ENCODE measurements around the gene PCSK5.
A peak's percentile ranks its signal among the peaks of the same experiment; 100 is the strongest.
"Not testable (repeated sequence)": the region's sequence is repeated elsewhere in the genome, so short reads cannot be mapped to it uniquely, and the experiment has no call there.

PCSK5 gene

GRCh38 chr9:76359365-76359764 is 468.9 kb downstream of the PCSK5 start:
- DNase-seq (ENCODE audit: low spot score), result no peak

DNA sequence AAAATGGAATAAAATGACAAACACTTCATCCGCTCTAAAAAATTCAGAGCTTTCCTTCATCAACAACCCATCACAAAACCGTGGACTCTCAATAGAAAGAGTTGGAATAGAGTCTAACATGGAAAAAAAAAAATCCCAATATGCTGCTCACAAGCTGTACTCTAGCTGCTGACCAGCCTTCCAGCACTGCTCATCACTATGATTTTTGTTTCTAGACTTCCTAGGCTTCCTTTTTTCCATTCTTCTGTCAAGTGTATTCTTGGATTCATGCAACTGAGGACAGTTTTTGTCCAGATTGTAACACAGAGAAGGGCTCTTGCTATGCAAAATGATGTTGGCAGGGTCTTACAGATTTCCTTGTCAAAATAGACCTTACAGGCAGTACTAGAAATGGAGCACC is 469.3 kb downstream of the PCSK5 start:
- no peak for DNase-seq (ENCODE audit: low spot score)

- DNase-seq (ENCODE audit: low spot score), result not testable (repeated sequence)
These were observed 472.0 kb downstream of the PCSK5 start for GRCh38 chr9:76362332-76363031.

DNA sequence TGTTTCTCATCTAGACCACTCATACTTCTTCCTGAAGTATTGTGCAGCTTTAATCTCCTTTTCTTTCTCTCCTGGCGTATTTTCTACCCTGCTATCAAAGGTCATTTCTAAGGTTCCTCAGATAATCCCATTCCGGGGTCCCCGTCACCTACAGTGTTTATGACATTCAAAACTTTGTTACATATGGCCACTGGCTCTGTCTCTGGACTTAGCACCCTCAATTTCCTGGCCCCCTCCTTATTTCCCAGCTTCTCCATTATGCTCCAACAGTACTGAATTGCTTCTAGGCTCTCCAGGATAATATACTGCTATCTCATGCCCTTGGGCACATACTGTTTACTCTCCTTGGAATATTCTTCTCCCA is 472.5 kb downstream of the PCSK5 start:
- DNase-seq (ENCODE audit: low spot score), result no peak

DNA sequence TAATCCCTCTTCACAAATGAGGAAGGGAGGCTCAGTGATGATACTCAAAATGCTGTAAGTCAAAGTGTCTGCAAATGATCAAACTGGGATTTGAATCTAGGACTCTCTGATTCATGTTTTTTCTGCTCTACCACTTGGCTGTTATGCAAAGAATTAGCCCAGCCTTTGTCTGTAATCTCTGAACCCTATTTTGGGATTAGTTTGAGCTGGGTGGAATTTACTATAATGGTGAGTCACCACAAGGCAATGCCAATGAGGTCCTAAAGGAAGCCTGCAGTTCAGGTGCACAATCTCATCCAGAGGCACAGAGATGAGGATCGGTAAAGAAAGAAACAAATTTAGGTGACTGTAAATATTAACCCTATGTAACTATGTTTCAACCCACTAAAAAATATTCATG is 474.6 kb downstream of the PCSK5 start:
- DNase-seq (ENCODE audit: low spot score), result peak; percentile 30

DNA sequence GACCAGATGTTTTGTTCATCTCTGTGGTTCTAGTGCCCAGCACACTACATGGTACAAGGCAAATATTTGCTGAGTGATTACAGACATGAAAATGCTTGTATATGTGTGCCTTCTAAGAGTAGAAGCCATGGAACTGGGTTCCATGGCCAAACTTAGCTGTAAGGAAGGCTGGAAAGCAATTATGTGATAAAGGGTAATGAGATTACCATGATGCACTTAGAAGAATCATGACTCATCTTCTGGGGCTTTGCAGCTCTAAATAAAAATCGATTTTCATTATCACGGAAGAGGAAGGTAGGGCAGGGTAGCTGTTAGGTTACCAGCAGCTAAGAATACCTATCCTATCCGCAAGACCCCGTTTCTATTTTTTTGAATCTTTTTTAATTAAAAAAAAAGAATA is 475.8 kb downstream of the PCSK5 start:
- no peak for DNase-seq (ENCODE audit: low spot score)

GRCh38 chr9:76369583-76369982 is 479.1 kb downstream of the PCSK5 start:
- DNase-seq (ENCODE audit: low spot score), result no peak

DNA sequence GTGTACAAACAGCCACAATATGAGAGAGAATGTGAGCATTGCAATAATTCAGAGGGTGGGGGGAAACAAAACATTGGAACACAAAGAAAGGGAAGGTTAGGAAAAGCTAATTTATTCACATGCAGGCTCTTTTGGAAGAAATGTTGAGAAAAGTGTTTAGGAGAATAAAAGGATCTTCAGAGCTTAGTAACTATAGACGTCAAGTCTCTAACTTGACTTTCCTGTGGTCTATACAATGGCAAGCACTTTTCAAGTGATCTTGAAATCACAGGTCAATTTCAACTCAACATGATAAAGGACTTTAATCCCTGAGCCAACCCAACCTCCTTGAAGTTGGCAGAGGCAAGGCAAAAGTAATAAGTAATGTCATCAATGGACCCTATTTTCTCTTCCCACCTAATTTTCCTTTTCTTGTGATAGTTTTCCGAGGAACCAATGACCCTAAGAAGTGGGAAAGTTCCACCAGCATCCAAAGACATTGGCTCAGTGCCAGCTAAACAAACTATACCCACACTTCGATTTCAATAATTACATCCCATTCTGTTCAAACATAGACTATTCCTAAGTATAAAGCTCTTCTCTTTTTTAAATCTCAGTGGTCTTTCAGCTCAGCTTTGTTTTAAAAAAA is 480.0 kb downstream of the PCSK5 start:
- DNase-seq (ENCODE audit: low spot score), result no peak

GRCh38 chr9:76371901-76372300 is 481.4 kb downstream of the PCSK5 start:
- no peak for DNase-seq (ENCODE audit: low spot score)

- no peak for DNase-seq (ENCODE audit: low spot score)
These were observed 481.9 kb downstream of the PCSK5 start for GRCh38 chr9:76372336-76372735.

DNA sequence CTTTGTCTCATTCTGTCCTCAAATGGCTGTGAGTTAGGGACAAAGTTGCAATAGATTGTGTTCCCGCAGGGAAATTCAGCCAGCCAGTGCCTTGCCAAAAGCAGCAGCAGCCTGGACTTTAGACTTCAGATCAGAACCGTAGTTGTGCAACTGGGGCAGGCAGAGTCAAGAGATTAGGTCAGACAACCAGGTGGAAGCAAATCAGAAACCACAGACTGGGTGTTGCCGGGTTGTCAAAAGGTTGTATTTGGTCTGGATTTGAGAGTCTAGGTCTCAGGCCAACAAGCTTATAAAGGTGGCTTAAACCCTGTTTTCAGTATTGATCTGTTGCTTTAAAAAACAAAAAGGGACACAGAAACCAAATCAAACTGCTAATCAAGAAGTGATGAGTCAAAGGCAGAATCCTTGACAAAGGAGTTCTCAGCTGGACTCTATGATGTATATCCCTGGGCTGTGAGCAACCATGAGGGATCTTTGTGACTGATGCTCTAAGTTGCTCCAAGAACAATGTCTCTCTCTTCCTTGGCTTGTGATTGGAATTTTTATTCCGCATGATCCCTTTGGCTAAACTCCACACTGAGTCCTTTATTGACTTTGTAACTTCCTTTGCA is 482.8 kb downstream of the PCSK5 start:
- peak; percentile 46 for DNase-seq (ENCODE audit: low spot score)

GRCh38 chr9:76373784-76374474 is 483.5 kb downstream of the PCSK5 start:
- DNase-seq (ENCODE audit: low spot score), result no peak

DNA sequence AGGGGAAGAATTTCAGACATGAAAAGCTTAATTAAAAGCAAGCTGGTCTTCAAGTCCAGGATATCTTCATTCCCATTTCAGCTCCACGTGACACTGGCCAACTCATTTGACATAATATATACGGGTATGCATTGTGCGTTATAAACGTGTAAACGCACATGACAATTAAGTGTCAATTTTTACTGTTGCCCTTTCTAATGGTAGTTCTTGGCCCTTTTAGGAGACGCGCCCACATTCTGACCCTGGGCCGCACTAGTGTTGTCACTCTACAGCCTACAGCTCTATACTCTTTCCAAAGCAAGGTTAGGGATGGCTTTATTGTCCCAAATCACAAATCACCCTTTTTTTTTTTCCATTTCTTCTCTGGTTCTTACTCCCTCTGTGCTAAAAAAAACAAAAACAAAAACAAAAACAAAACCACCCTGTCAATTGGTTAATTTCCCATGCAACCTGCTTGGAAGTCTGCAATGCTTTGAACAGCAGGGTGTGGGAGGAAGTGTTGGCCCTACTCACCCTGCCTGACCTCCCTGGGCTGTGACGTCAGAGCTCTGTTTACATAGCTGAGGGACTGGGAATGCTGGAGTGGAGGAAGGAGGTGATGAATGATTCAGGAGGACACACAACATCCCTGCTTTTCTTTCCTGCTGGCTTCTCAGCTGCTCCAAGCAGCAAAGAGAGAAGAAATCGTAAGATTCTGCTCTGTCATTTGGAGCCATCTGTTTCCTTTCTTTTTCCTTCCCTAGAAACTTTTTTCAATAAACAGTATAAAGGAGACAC is 484.5 kb downstream of the PCSK5 start:
- peak; percentile 66 for DNase-seq (ENCODE audit: low spot score)

GRCh38 chr9:76377791-76378190 is 487.3 kb downstream of the PCSK5 start:
- no peak for DNase-seq (ENCODE audit: low spot score)

- DNase-seq (ENCODE audit: low spot score), result no peak
These were observed 488.0 kb downstream of the PCSK5 start for GRCh38 chr9:76378367-76379073.

- no peak for DNase-seq (ENCODE audit: low spot score)
These were observed 489.0 kb downstream of the PCSK5 start for GRCh38 chr9:76379494-76379893.

- no peak for DNase-seq (ENCODE audit: low spot score)
These were observed 500.2 kb downstream of the PCSK5 start for GRCh38 chr9:76390656-76391055.

- peak; percentile 89 for DNase-seq (ENCODE audit: low spot score)
These were observed 503.9 kb downstream of the PCSK5 start, which contains the start of gene RFK for GRCh38 chr9:76394195-76394959. Gene RFK, minus strand, starts transcription at chr9:76394426. Its CDS starts 255 bp downstream, at chr9:76394171.

DNA sequence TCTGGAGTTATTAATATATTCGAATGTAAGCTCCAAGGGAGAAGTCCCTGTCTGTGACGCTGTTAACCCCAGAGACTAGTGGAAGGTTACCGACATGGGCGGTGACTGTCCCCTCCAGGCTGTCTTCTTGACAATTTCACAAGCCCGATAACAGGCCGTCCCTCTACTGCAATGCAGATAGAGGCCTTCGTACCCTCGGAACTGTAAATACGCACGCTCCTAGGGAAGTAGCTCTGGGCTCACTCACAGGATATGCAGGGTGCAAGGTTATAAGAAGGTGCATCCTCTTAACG is 504.4 kb downstream of the PCSK5 start:
- DNase-seq (ENCODE audit: low spot score), result peak; percentile 39

DNA sequence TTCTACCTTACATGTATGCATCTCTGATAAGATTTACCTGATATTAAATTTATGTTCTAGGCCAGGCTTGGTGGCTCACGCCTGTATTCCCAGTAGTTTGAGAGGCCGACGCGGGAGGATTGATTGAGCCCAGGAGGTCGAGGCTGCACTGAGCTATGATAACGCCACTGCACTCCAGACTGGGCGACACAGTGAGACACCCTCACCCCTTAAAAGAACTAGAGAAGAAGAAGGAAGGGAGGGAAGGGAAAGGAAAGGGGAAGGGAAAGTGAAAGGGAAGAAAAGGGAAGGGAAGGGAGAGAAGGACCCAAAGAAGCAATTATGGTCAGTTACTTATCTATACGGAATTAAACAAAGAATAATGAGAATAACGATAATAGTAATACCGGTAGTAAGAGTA is 504.9 kb downstream of the PCSK5 start:
- DNase-seq (ENCODE audit: low spot score), result no peak

- DNase-seq (ENCODE audit: low spot score), result no peak
These were observed 505.7 kb downstream of the PCSK5 start for GRCh38 chr9:76396144-76396543.

All from kidney capillary endothelial cell (primary cell).